HCT116 (cell line): ENCODE data around the gene LRBA. TPM values are rescaled to one million over a fixed set of nuclear protein-coding genes. Genes with fewer than 3 reads are reported as not detected.

Source experiments
- ATAC-seq: fragments of 200-7000 bp; cut with Tn5 transposase; 2 replicates; pipeline ENCODE4 v1.9.1; 2020; ENCODE audit warnings: mild to moderate bottlenecking, moderate library complexity
- BruUV-seq: library from RNA; stranded (reverse); fragments of 400-500 nt; replicated peaks from 2 replicates; lab custom pipeline; 2021; lab: Mats Ljungman, UMichigan
- CTCF ChIA-PET: fragments of 300-600 bp; sonication (Branson Sonifier 250); formaldehyde crosslinking; loops from one replicate; lab custom pipeline; 2021; ENCODE audit warnings: antibody characterized with exemption; lab: Charles Lee
- POLR2A ChIA-PET: fragments of 300-600, 350-600 bp; sonication (Branson Sonifier 250); formaldehyde crosslinking; loops from one replicate; lab custom pipeline; 2021; ENCODE audit warnings: antibody characterized with exemption; lab: Charles Lee
- RAD21 ChIA-PET, 2 experiments: fragments of 300-600 bp; sonication (Branson Sonifier 250); formaldehyde crosslinking; loops; one replicate each; lab custom pipeline; 2023; ENCODE audit warnings: low total read pairs in 2 of 2; ENCODE audit not compliant: uncharacterized antibody in 2 of 2, unreplicated experiment in 2 of 2, low non-redundant PET in 1 of 2; lab: Charles Lee
- DNase-seq: peaks from one replicate; pipeline ENCODE4 v3.0.0-alpha.2; 2010; ENCODE audit warnings: low read depth, low spot score
- H2AFZ ChIP-seq: fragments of 200-600 bp; shearing (Covaris generic), sonication (generic); 2 replicates; pipeline ENCODE4 v1.6.1; 2017; ENCODE audit warnings: low read depth, mixed run types, mixed read lengths, antibody characterized with exemption, low read length; ENCODE audit not compliant: poor library complexity, severe bottlenecking
- H3K27ac ChIP-seq: 2 replicates; pipeline ENCODE4 v1.5.1; 2012; ENCODE audit warnings: low read depth, low read length
- H3K27me3 ChIP-seq: fragments of 200-600 bp; sonication (generic); 2 replicates; pipeline ENCODE4 v1.6.1; 2016; ENCODE audit warnings: mixed run types, low read length, mixed read lengths; ENCODE audit not compliant: insufficient read depth
- H3K36me3 ChIP-seq, 2 experiments: fragments of 200-500 bp in 1 of 2; fragments of 200-600 bp in 1 of 2; sonication (Bioruptor generic) in 1 of 2; sonication (generic) in 1 of 2; 2 replicates each; pipeline versions ENCODE4 v1.5.1 to v1.6.1; 2014 to 2016; ENCODE audit warnings: low read length in 2 of 2, inconsistent platforms in 1 of 2, mixed read lengths in 1 of 2, mixed run types in 1 of 2; ENCODE audit not compliant: insufficient read depth in 2 of 2, control insufficient read depth in 1 of 2
- H3K4me1 ChIP-seq, 2 experiments: fragments of 200-600 bp in 1 of 2; sonication (generic) in 1 of 2; 2 replicates each; pipeline versions ENCODE4 v1.5.1 to v1.6.1; 2012 to 2017; ENCODE audit warnings: low read length in 2 of 2, inconsistent platforms in 1 of 2, mild to moderate bottlenecking in 1 of 2, mixed read lengths in 1 of 2, mixed run types in 1 of 2, moderate library complexity in 1 of 2; ENCODE audit not compliant: insufficient read depth in 2 of 2, control insufficient read depth in 1 of 2
- H3K4me2 ChIP-seq: fragments of 200-600 bp; sonication (generic); 2 replicates; pipeline ENCODE4 v1.6.1; 2017; ENCODE audit warnings: mixed run types, low read length, mixed read lengths
- H3K4me3 ChIP-seq, 2 experiments: fragments of 200-600 bp in 1 of 2; sonication (generic) in 1 of 2; replicated peaks in 1 of 2; 2 replicates each; pipeline ENCODE4 v1.5.1; 2011 to 2016; ENCODE audit warnings: low read length in 2 of 2, control low read depth in 1 of 2, low read depth in 1 of 2, mild to moderate bottlenecking in 1 of 2, mixed read lengths in 1 of 2, mixed run types in 1 of 2
- H3K79me2 ChIP-seq: fragments of 200-600 bp; sonication (generic); 2 replicates; pipeline ENCODE4 v1.6.1; 2017; ENCODE audit warnings: mild to moderate bottlenecking, mixed run types, low read length, moderate library complexity, mixed read lengths; ENCODE audit not compliant: insufficient read depth
- H3K9ac ChIP-seq: fragments of 200-600 bp; sonication (generic); 2 replicates; pipeline ENCODE4 v1.6.1; 2016; ENCODE audit warnings: low read length, mixed read lengths
- H3K9me2 ChIP-seq: fragments of 200-600 bp; sonication (generic), shearing (Covaris generic); 2 replicates; pipeline ENCODE4 v1.6.1; 2017; ENCODE audit warnings: mixed run types, mild to moderate bottlenecking, moderate library complexity; ENCODE audit not compliant: insufficient read depth
- H3K9me3 ChIP-seq, 2 experiments: fragments of 200-500 bp in 1 of 2; fragments of 200-600 bp in 1 of 2; sonication (Bioruptor generic) in 1 of 2; sonication (generic) in 1 of 2; 2 replicates each; pipeline ENCODE4 v1.6.1; 2014 to 2017; ENCODE audit warnings: low read length in 2 of 2, mixed read lengths in 2 of 2, inconsistent platforms in 1 of 2, low read depth in 1 of 2, mild to moderate bottlenecking in 1 of 2, mixed run types in 1 of 2, moderate library complexity in 1 of 2; ENCODE audit not compliant: control insufficient read depth in 1 of 2, insufficient read depth in 1 of 2
- H4K20me1 ChIP-seq: fragments of 200-600 bp; sonication (generic), shearing (Covaris generic); 2 replicates; pipeline ENCODE4 v1.6.1; 2017; ENCODE audit warnings: mixed run types, mild to moderate bottlenecking, moderate library complexity; ENCODE audit not compliant: insufficient read depth
- ELF1 ChIP-seq: IDR thresholded peaks from 2 replicates; pipeline ENCODE4 v1.6.1; 2012; ENCODE audit warnings: low read depth, borderline replicate concordance
- EZH2phosphoT487 ChIP-seq: fragments of 200-600 bp; IDR thresholded peaks from 2 replicates; pipeline ENCODE4 v1.6.1; 2018; ENCODE audit warnings: antibody characterized with exemption, borderline replicate concordance
- POLR2A ChIP-seq: IDR thresholded peaks from 2 replicates; pipeline ENCODE4 v1.7.0; 2011; ENCODE audit warnings: borderline replicate concordance; ENCODE audit not compliant: insufficient read depth, insufficient read length; ENCODE audit errors: extremely low read depth
- POLR2AphosphoS5 ChIP-seq: IDR thresholded peaks from 2 replicates; pipeline ENCODE4 v1.6.1; 2011; ENCODE audit warnings: mild to moderate bottlenecking, low read depth, low read length, moderate library complexity
- RAD21 ChIP-seq: IDR thresholded peaks from 2 replicates; pipeline ENCODE4 v1.6.1; 2012; ENCODE audit warnings: low read depth, mild to moderate bottlenecking
- SP1 ChIP-seq: IDR thresholded peaks from 2 replicates; pipeline ENCODE4 v1.6.1; 2012; ENCODE audit warnings: low read depth
- TCF7L2 ChIP-seq: IDR thresholded peaks from 2 replicates; pipeline ENCODE4 v1.7.0; 2011; ENCODE audit warnings: borderline replicate concordance, inconsistent platforms; ENCODE audit not compliant: insufficient read depth, insufficient read length; ENCODE audit errors: extremely low read depth
- ZBTB33 ChIP-seq: IDR thresholded peaks from 2 replicates; pipeline ENCODE4 v1.6.1; 2011; ENCODE audit warnings: mild to moderate bottlenecking, low read length, moderate library complexity; ENCODE audit not compliant: insufficient replicate concordance; ENCODE audit errors: extremely low read depth
- ZNF274 ChIP-seq: fragments of 200-500 bp; sonication (Bioruptor generic); IDR thresholded peaks from 2 replicates; pipeline ENCODE4 v1.6.1; 2014; ENCODE audit warnings: mild to moderate bottlenecking, low read depth, low read length, inconsistent platforms
- intact Hi-C: fragments of 100-400 bp; cut with micrococcal nuclease; formaldehyde crosslinking; loops from 2 replicates; pipeline ENCODE4 v1.10.0; 2022
- total RNA-seq: library from RNA; stranded (reverse); gene quantifications from one replicate; pipeline ENCODE4 v1.2.1, GENCODE V29; 2021; ENCODE audit not compliant: unreplicated experiment
- TF ChIP-seq, protein P1 (sequence below): IDR thresholded peaks from 2 replicates; pipeline ENCODE4 v1.6.1; 2012

LRBA gene
- total RNA-seq, 1 experiment from 2014 or later: 79.8 TPM

DNA sequence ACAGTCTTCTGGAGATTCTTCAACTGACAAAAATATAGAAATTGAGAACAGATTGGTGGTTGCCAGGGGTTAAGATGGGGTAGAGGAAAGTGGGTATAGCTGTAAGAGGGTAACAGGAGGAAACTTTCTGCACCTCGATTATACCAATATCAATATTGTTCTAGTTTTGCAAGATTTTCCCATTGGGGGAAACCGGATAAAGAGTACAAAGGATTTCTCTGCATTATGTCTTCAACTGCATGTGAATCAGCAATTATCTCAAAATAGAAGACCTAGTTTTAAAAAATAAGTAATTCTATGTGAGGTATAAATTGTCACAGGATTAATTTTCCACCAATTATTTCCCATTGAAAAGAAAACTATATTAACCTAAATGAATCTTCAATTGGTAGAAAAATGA, 65.7 kb downstream of the LRBA start (continued):
- TF ChIP-seq TCF7L2: no peak

GRCh38 chr4:150948710-150949109, 66.4 kb downstream of the LRBA start:
- Histone ChIP-seq H3K79me2 (peaks cover 92% of the 10 kb centered on the region), H3K4me1 (peaks cover 7 to 15% of the 10 kb centered on the region in 2 experiments), H2AFZ (no peak overlapping the region), H3K36me3 (no peaks in the 10 kb centered on the region), H3K9ac (no peak overlapping the region), H3K4me2 (no peak overlapping the region), H4K20me1 (peaks cover 22% of the 10 kb centered on the region; the same call in 1 of the 2 replicates), H3K27me3 (no peaks in the 10 kb centered on the region), H3K4me3 (no peak overlapping the region), H3K9me2 (no peaks in the 10 kb centered on the region), H3K9me3 (no peaks in the 10 kb centered on the region), H3K27ac (no peak overlapping the region)
- POLR2A ChIA-PET: interaction anchor here (0.7 kb wide), 1 partner anchor 42 kb away, joined by 3 read pairs; no protein-coding TSS in a partner anchor
- CTCF ChIA-PET: no interaction called here
- RAD21 ChIA-PET: no interaction called here
- no peak for TF ChIP-seq ZBTB33
- TF ChIP-seq, protein P1, sequence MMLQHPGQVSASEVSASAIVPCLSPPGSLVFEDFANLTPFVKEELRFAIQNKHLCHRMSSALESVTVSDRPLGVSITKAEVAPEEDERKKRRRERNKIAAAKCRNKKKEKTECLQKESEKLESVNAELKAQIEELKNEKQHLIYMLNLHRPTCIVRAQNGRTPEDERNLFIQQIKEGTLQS: no peak
- no peak for TF ChIP-seq EZH2phosphoT487
- no peak for TF ChIP-seq SP1
- no peak for TF ChIP-seq POLR2A
- no peak for TF ChIP-seq ZNF274
- no peak for TF ChIP-seq POLR2AphosphoS5
- no peak for TF ChIP-seq ELF1
- TF ChIP-seq RAD21: no peak
- intact Hi-C loops: no loop called here
- ATAC-seq (no peak), DNase-seq (no peak)
- BruUV-seq: no TSS peak
